COR-L47 (cell line): ENCODE results near the gene STH.

Experiments
- DNase-seq: peaks from one replicate; lab custom pipeline; 2025; lab: John Stamatoyannopoulos, UW

Gene STH

DNA sequence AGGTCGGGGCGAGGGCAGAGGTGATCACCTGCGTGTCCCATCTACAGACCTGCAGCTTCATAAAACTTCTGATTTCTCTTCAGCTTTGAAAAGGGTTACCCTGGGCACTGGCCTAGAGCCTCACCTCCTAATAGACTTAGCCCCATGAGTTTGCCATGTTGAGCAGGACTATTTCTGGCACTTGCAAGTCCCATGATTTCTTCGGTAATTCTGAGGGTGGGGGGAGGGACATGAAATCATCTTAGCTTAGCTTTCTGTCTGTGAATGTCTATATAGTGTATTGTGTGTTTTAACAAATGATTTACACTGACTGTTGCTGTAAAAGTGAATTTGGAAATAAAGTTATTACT, 28.9 kb downstream of the STH start:
- no peak for DNase-seq

DNA sequence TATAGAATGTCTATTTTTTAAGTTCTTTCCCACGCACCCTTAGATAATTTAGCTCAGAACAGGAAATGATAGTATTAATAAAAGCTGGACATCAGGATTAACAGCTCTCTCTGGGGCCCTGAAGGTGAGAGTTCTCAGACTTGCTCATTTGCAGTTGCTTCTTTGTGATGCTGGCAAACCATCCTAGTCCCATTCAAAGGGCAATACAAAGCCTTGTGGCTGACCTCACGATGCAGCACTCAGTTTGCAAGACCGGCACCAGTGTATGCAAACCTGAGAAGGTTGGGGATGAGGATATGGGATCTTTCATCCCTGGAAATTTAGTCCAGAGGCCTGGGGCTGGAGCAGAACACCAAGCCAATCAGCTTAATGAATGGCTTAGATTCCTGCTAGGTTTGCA, 29.3 kb downstream of the STH start:
- DNase-seq: no peak

DNA sequence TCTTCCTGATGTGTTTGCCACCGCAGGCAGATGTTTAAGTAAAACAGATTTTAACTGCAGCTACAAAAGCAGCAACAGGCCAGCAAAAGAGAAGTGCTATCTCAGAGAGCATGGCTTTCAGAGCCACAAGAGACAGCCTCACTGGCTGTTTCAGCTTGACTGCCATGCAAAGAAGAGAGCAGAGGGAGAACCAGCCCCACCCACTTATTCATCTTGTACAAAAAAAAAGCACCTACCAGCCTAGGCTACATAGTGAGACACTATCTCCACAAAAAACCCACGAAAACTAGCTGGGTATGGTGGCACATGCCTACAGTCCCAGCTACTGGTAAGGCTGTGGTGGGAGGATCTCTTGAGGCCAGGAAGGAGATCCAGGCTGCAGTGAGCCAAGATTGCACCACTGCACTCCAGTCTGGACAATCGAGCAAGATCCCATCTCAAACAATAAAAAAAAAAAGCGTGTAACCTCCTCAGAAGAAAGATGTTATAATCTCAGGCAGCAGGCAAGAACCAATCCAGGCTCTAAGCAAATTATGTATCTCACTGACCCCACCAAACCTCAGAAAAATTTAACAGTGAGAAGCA, 30.0 kb downstream of the STH start:
- no peak for DNase-seq

DNA sequence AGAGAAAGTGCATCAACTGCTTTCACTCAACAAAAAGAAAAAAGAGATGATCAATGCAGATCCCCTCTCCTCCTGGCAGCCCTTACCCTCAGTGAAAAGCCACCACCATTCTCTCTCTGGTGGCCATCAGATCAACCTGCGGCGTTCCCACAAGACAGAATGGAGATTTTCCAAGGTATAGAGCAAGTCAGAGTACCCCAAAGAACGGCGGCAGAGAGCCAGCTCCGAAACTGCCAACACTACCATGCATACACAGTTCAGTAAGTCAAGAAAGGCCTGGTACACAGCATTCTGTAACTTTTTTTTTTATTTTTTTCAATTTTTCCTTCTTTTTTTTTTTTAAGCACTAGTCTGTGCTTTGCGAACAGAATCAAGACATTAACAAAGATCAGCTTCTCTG, 30.6 kb downstream of the STH start:
- no peak for DNase-seq

DNA sequence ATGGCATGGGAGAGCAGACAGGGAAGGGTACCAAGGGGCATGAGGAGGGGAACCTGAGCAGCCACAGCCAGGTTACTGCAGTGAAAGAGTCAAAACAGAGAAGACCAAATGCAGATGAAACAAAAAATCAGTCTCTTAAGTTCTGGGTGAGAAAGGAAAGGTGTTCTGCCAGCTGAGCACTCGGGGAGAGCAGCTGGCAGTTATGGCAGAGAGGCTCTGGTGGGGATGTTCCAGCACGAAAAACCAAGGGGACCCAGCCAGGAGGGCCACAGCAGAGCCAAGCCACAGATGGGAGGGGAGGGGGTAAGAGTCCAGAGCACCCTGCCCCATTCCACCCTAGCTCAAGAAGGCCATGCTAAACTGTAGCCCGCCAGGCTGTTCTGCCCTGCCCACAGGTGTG, 31.7 kb downstream of the STH start:
- DNase-seq: no peak

DNA sequence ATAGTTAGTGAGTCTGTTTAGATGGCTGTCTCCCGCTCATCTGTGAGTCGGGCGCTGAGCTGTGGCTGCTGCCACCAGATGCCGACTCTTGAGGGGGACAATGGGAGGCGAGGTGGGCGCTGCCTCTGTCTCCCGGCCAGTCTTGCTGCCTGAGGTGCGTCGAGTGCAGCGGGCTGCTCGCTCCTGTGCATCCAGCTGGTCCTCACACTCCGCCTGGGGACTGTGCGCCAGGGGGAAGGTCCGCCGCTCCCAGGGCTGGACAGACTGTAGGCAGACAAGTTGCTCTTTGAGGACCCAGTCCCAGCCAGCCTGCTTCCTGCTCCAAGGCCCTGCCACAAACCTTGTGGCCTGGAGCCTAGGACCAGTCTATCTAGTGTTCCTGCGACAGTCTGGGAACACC, 32.4 kb downstream of the STH start:
- no peak for DNase-seq

DNA sequence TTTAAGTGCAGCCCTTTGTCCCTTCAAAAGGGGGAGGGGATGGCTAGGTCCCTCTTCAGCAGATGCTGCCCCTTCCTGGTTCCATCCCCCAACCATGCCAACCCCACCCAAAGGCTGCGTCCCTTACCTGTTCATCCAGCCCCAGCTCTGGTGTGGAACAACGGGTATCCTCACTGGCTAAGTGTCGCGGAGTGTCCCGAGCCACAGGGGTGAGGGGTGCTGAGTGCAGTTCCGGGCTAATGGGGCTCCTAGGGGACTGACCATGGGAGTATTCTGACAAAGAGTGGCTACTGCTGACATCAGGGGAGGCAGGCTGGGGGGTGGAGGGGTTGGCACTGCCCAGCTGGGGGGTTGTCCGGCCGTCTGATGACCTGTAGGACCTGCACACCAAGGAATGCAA, 32.9 kb downstream of the STH start:
- no peak for DNase-seq

DNA sequence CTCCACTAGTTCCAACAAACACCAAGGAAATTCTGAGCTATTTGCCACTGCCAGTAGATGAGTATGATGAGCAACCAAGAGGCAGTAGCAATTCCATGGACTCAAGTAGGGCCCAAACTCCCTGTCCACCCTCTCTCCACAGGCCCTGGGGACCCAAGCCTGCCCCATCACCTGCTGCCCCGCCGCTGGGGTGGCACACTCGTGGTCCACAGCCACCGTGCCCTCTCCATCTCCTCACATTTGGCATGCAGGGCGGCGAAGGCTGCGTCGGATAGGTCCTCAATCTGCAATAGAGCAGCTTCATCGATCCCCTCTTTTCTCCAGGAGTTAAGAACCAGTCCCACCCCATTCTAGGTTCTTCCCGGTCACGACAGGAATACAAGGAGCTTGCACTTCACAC, 33.9 kb downstream of the STH start:
- DNase-seq: no peak

DNA sequence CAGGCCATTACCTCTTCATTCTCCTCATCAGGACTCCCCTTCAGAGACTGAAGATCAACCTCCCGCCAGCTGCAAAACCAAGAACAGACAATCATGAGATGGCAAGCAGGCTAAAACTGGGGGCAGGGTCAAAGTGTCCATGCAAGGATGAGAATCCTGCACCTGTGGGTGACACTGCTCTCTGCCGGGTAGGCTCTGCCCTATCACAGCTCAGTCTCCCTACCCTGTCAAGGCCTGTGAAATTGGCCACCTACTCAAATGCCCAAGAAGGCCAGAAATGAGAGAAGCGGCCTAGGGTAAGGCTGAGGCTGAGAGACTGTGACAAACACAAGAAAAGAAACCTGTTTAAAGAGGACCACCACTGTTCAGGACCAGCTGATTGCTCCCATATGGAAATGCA, 34.3 kb downstream of the STH start:
- no peak for DNase-seq

DNA sequence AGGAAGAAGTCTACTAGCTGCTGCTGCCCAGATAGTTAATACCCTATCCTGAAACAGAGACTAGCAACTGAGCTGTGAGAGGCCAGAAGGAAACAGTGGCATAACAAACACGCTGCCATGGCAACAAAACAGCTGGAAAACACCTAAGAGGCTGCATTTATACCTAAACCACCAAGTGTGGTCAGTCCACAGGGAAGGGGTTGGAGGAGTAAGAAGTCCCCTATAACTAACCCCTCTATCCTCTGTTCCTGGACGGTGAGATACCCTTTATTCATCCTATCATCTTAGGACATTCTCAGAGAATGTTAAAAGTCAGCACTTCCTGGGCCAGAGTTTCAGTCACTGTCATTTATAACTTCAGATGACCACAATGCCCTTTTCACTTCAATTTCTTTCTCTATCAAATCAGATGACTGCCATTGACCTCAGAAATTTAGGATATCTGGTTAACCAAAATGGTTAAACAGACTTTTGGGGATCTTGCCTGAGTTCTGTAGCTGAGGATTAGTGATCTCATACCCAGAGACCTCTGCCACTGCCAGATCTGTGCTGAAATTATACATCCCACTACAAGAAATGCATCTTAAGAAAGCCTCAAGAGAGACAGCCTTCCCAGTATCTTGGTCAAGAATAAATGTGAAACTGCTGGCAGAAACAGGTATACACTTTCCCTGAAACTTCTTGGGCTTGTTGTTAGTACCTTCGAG, 36.2 kb downstream of the STH start:
- no peak for DNase-seq

DNA sequence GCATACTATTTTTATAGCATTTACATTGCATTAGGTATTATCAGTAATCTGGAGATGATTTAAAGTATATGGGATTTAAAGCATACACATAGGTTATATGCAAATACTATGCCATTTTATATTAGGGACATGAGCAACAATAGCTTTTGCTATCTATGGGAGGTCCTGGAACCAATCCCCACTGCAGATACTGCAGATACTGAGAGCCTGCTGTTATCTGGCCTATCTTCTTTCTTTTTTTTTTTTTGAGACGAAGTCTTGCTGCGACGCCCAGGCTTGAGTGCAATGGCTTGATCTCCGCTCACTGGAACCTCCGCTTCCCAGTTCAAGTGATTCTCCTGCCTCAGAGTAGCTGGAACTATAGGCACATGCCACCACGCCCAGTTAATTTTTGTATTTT, 37.4 kb downstream of the STH start:
- DNase-seq: no peak

DNA sequence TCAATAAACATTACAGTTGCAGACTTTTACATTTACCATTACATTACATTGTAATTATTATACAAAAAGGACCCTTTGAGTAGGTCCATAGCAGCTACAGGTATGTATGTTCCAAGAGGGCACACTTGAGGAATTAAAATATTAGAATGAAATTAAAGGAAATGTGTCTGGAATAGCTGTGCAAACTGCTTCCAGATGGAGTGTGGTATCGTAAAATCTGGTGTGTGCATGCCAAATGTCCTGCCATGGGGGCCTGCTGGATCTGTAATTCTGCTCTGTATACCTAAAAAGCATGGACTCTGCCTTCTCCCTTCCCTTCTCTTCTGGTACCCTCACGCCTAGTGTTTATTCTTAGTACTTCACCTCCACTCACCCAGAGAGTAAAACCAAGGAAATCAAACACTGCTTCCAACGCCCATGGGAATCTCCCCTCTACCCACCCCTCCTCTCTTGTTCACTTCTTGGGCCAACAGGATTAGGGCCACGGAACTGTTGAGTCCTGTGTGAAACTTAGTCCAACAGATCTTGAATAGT, 38.7 kb downstream of the STH start:
- DNase-seq: no peak

DNA sequence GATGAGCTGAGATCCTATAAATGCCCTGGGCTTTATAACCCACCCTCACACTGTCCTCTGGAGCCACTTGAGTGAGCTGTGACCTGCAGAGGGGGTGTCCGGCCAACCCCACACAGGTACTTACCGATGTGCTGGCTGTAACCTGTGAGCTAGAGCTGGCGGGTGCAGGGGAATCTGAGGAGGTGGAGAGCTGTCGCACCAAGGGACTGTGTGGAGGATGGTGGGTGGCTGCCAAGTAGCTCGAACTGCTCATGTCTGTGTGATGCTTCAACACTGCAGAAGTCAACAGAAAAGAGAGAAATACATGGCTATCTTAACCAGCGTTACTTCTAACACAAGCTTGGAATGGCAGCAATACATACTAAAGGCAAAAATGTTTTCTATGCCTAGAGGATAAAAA, 39.4 kb downstream of the STH start:
- DNase-seq: no peak

DNA sequence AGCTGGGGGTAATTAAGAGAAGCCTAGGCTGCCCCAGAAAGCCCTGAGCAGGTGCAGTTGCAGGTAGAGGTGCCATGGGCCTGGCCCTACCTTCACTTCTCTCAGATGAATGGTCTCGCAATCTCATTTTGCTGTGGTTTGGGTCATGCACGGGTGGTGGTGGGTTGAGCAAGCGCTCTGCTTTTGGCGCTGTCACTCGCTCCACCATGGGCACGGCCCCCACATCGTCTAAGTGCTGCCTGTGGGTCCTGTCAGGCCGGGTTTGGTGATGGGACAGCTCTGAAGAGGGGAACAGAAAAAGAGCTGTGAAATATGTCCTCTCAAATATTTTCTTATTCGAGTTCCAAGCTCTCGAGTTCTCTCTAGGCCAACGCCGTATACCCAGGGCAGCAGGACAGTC, 39.9 kb downstream of the STH start:
- no peak for DNase-seq

DNA sequence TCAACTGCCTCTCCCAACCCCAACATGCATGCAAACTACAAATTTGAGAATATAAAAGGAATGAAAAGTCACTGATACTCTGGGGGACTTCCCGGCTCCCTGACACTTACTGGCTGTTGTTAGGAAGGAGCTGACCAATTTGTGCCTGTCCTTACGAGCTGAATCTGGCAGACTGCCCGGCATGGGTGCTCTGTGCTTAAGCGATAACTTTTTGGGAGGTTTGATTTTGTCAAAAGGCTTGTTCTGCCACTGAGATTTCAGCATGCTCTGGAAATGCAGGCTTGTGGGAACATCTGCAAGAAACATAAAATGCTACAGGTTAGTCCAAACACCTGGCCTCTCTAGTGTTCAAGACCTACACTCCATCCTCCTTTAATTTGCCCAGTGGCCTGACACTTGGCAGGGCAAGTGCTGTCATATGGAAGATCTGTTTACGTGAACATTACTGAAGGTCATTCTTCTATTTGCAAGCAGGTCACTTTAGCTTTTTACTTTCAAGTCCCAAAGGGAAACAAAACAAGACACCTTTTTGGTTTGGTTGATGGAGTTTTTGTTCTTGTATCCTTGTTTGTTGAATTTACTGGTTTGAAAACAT, 40.6 kb downstream of the STH start:
- no peak for DNase-seq

DNA sequence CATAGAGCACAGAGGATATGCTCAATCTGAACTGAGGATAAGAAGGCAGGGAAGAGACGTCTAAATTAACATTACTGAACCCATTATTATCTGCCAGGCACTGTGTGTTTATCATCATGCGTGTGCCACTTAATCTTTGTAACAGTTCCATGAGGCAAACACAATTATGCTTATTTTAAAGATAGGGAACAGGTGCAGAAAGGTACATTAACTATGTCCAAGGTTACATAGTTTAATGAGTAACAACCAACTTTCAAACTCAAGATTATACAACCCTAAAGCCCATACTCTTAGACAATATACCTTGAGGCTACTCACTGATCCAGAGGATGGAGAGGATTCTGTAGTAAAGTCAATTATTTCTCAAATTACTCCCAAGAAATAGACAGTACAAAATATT, 43.2 kb downstream of the STH start:
- no peak for DNase-seq

DNA sequence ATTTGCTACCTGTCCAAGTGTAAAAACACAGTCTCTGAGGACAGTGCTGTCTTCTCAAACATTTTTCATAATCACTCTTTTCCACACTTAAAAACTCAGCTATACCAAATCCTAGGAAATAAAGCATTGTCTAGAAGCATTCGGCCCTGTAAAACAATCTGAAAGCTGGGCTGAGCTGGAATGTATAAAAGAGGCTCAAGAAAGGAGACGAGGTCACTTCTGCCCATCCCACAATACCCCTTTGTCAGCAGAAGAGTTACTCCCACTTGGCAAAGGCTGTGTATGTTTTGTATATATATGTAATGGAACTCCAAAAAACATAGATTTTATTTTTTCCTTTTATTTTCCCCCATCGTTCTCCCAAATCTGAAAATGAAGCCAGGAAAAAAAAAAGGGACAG, 43.9 kb downstream of the STH start:
- DNase-seq: no peak

DNA sequence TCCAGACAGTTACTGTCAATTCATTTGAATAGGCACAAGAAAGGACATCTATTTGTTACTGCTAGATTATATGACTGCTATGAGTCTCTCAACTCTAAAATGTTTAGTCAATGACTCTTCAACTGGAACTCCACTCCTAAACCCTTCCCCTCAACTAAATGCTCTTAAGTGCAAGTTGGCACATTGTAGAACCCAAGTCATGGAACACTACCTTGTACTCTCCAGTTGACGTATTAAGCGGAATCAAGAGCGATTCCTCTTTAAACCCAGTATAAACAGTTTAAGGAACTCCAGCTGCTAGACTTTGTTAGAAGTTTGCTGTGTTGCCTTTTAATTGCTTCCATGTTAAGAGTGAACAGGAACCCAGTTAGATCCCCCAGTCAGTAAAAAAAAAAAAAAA, 44.6 kb downstream of the STH start:
- no peak for DNase-seq

DNA sequence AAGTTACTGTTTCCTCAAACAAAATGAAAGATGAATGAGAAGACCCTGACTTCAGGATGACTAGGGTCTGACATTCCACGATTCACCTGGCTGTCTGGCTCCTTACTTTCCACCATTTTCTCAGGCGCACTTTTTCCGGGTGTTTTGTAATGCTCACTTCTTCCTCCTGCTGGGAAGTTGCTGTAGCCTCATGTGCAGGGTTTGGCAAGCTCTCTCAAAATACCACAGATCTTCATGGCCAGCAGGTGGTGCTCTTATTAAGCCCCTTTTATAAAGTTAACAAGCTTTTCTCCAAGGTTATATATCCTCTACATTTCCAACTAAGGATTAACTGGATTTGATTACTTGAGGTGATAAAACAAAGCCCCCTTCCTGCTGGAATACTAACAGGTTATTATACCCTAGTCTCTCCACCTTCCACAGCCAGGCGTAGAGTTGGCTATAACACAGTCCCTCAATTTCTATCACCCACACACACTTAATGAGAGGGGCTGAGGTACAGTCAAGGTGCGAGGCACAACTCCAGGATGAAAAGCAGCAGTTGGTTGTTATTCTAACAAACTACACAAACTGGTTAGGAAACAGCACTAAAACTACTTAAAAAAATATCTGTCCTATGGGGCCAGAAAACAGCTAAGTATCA, 45.4 kb downstream of the STH start:
- peak; percentile 78 for DNase-seq

DNA sequence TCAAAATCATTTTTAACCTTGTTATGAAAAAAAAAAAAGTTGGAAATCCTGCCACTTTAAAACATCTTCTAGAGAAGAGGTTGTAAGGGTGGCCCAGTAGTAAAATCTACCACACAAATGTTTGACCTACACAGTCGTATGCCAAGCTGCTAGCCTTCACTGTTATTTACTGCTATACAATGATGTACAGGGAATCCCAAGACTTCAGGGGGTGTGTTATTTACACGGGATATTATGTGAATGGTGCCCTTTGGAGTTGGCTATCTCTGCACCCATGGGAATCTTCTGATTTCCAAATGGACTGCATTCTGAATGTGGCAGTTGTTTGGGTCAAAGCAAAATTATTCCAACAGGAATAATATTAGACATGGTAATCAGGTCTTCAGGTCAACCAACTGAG, 45.9 kb downstream of the STH start:
- DNase-seq: no peak

DNA sequence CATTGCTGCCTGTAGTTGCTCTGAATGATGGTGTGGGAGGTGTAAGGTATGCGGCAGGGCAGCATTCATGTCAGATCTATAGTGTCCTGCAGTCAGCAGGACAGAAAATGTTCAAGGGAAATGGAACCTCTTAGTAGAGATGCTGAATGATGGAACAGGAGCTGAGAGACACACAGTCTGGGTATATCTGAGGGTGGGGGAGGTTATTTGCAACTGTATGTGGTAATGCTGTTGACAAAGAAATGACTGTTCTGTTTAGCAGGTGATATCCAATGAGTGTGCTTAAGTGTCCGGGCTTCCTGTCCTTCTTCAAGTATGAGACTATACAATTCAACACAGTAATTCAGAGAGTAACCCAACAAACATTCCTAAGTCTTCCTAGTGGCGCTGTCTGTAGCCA, 46.6 kb downstream of the STH start:
- no peak for DNase-seq

DNA sequence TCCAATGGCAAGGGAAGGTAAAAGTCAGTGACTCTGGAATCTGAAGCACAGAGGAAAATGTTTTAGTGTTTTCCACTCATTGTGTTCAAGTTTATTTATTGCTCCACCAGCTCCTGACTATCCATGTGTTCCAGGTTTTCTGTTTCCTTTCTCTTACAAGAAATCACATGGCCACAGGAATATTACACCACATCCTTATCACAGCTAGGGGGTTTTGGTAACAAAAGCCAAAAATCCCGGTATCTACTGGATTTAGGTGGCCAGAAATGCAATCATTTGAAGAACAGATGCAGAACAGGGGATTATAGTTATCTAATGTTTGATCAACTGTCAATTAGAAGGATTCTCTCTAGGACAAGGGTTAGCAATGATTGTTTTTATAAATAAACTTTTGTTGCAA, 47.9 kb downstream of the STH start:
- DNase-seq: no peak

DNA sequence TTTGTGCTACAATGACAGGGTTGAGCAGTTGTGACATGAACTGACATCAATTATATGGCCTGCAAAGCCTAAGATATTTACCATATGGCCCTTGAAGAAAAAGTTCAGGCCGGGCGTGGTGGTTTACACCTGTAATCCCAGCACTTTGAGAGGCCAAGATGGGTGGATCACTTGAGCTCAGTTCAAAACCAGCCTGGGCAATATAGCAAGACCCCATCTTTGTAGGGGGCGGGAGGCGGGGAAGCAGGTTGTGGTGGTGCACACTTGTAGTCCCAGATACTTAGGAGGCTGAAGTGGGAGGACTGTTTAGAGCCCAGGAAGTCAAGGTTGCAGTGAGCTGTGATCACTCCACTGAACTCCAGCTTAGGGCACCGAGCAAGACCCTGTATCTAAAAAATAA, 48.3 kb downstream of the STH start:
- no peak for DNase-seq
